GM18951 (cell line): Measurements from ENCODE around the gene MAP2K4.

Source experiments
- POLR2A ChIP-seq: IDR thresholded peaks from 4 replicates; pipeline ENCODE4 v1.6.1; 2011; ENCODE audit warnings: mild to moderate bottlenecking; ENCODE audit not compliant: insufficient read length, insufficient read depth; ENCODE audit errors: extremely low read depth
- in situ Hi-C: fragments of 300-500 bp; cut with MboI; formaldehyde crosslinking; loops from one replicate; pipeline ENCODE4 v1.12.0; 2022; ENCODE audit warnings: low sequenced_read_pairs, mixed read lengths, inconsistent platforms; ENCODE audit not compliant: unreplicated experiment

MAP2K4 gene

GRCh38 chr17:12048843-12049473 is 28.3 kb downstream of the MAP2K4 start:
- TF ChIP-seq POLR2A: no peak
- in situ Hi-C loops: no loop called here

GRCh38 chr17:12050646-12051225 is 30.1 kb downstream of the MAP2K4 start:
- in situ Hi-C loops: no loop called here
- no peak for TF ChIP-seq POLR2A

- no peak for TF ChIP-seq POLR2A
- in situ Hi-C loops: no loop called here
Observed at GRCh38 chr17:12053552-12053951, 32.9 kb downstream of the MAP2K4 start.

- in situ Hi-C loops: no loop called here
- no peak for TF ChIP-seq POLR2A
Observed at GRCh38 chr17:12055889-12056288, 35.2 kb downstream of the MAP2K4 start.

GRCh38 chr17:12057520-12057919 is 36.8 kb downstream of the MAP2K4 start:
- in situ Hi-C loops: no loop called here
- no peak for TF ChIP-seq POLR2A

- in situ Hi-C loops: no loop called here
- no peak for TF ChIP-seq POLR2A
Observed at GRCh38 chr17:12058535-12058934, 37.9 kb downstream of the MAP2K4 start.

GRCh38 chr17:12062249-12062648 is 41.6 kb downstream of the MAP2K4 start:
- TF ChIP-seq POLR2A: no peak
- in situ Hi-C loops: no loop called here

GRCh38 chr17:12064395-12064794 is 43.7 kb downstream of the MAP2K4 start:
- TF ChIP-seq POLR2A: no peak
- in situ Hi-C loops: no loop called here

GRCh38 chr17:12067485-12067884 is 46.8 kb downstream of the MAP2K4 start:
- in situ Hi-C loops: no loop called here

GRCh38 chr17:12068946-12069345 is 48.3 kb downstream of the MAP2K4 start:
- no peak for TF ChIP-seq POLR2A
- in situ Hi-C loops: no loop called here

More at GRCh38 chr17:12067485-12067884, 46.8 kb downstream of the MAP2K4 start:
- TF ChIP-seq POLR2A: no peak

GRCh38 chr17:12070561-12070960 is 49.9 kb downstream of the MAP2K4 start:
- in situ Hi-C loops: no loop called here
- TF ChIP-seq POLR2A: no peak

GRCh38 chr17:12074346-12074745 is 53.7 kb downstream of the MAP2K4 start:
- in situ Hi-C loops: no loop called here
- no peak for TF ChIP-seq POLR2A

GRCh38 chr17:12077773-12078172 is 57.1 kb downstream of the MAP2K4 start:
- in situ Hi-C loops: no loop called here
- no peak for TF ChIP-seq POLR2A

GRCh38 chr17:12078791-12079190 is 58.1 kb downstream of the MAP2K4 start:
- in situ Hi-C loops: no loop called here
- TF ChIP-seq POLR2A: no peak

GRCh38 chr17:12081720-12082119 is 61.0 kb downstream of the MAP2K4 start:
- in situ Hi-C loops: no loop called here
- TF ChIP-seq POLR2A: no peak
